Fibroblast of skin of right biceps (primary cell): ENCODE measurements around the gene INSL3.

ENCODE experiments used
- DNase-seq: peaks from one replicate; pipeline ENCODE4 v3.0.0-alpha.2; 2013

The INSL3 gene

DNA sequence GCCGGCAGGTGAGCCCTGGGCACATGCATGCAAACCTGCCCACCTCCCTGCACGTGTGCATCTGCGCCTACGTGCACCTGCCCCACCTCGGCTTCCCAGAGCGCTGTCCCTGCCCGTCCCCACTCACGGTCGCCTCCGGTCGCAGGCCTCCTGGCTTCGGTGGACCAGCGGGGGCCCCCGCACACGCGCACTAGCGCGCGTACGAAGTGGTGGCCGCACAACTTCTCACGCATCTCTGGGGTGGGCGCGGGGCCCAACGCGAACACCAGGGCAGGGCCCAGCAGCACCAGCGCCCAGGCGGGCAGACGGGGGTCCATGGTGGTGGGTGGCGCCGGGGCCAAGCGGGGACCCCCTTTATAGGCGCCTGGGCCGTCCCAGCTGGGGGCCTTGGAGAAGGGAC, at the start of gene INSL3:
Gene INSL3, minus strand, starts transcription at position 330 of the 400 bp plus-strand sequence. Its CDS starts 13 bp downstream, at position 317.
- DNase-seq: no peak

GRCh38 chr19:17869114-17869608, 47.8 kb upstream of the INSL3 start:
- DNase-seq: no peak

DNA sequence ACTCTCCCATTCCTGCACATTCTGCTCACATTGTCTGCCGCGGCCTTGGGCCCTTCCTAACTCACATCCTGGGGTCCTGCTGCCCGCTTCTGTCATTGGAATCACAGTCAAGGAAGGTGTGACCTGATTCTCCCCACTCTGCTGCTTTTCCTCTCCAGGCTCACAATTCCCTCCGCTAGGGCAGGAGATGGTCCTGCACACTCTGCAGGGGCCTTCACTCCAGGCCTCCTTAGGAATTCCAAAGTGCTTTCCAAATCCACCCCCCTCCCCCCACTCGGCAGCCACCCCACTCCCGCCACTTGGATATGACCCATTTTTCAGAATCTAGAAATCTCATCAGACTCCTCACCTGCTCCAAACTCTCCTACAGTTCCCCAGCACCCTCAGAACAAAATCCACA, 47.4 kb upstream of the INSL3 start:
- DNase-seq: no peak

DNA sequence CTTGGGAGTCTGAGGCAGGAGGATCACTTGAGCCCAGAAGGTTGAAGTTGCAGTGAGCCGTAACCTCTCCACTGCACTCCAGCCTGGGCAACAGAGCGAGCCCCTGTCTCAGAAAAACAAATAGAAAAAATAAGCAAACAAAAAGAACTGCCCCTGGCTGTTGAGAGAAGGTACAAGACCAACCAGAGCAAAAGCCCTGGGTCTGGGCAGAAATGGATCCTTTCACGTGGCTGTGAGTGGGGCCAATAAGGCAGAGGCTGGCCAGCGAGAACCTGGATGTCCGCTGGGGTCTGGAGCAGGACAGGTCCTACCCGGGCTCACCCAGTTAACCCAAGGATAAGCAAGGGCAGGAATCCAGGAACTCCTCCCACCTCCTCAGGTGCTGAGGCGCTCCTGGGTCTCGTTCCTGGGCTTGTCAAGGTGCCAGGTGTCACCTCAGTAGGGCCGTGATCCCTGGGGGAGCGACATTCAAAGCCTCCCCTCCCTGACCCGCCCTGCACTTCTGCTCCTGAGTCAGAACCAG, 45.7 kb upstream of the INSL3 start:
- DNase-seq: no peak

DNA sequence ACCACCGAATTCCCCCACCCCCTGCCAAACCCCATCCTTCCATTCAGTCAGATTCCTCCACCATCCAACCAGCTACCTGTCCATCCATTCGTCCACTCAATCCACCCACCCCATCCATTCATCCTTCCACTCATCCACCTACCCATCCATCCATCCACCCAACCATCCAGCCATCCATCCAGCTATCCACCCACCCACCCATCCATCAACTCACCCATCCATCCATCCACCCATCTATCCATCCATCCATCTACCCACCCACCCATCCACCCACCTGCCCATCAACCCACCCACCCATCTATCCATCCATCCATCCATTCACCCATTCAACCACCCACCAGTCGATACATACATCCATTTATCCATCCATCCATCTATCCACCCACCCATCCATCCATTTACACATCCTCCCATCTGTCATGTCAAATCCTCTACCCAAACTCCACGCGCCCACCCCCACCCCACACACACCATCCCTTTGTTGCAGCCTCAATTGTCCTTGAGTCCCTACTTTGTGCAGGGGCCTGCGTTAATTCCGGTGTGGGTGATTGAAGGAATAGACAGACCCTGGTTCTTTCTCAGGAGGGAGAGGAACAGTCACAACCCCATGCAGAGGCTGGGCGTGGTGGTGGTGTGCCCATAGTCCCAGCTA, 45.1 kb upstream of the INSL3 start:
- DNase-seq: no peak

GRCh38 chr19:17865364-17866311, 44.3 kb upstream of the INSL3 start:
- peak; percentile 31 for DNase-seq

DNA sequence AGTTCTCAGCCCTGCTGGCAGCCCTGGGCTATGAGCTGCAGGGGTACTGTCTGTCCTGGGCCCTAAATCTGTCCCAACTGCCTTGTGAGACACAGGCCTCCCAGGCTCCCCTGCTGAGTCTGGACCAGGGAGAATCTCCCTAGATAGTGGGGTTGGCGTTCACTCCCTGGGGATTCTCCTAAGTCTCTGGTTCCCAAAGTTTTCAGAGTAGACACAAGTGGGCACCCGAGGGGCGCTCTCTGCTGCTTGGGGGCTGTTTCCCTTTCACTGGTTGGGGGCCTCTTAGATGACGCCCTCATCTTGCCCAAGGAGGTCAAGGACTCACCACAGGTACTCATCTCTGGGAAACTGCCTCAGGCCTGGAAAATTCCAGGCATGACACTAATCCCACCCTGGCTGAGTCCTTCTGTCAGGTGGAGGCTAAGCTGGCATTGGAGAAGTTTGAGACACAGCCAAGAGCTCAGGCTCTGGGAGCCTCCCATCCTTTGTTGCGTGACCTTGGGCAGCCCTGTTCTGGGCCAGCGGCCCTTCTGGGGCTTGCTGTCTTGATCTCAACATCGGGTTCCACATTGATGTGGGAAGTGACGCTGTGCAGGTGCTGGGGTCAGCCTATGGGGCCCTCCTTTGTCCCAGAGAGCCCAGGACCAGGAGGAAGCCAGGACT, 42.3 kb upstream of the INSL3 start:
- DNase-seq: no peak

- no peak for DNase-seq
Measured at GRCh38 chr19:17862711-17863519, 41.6 kb upstream of the INSL3 start.

DNA sequence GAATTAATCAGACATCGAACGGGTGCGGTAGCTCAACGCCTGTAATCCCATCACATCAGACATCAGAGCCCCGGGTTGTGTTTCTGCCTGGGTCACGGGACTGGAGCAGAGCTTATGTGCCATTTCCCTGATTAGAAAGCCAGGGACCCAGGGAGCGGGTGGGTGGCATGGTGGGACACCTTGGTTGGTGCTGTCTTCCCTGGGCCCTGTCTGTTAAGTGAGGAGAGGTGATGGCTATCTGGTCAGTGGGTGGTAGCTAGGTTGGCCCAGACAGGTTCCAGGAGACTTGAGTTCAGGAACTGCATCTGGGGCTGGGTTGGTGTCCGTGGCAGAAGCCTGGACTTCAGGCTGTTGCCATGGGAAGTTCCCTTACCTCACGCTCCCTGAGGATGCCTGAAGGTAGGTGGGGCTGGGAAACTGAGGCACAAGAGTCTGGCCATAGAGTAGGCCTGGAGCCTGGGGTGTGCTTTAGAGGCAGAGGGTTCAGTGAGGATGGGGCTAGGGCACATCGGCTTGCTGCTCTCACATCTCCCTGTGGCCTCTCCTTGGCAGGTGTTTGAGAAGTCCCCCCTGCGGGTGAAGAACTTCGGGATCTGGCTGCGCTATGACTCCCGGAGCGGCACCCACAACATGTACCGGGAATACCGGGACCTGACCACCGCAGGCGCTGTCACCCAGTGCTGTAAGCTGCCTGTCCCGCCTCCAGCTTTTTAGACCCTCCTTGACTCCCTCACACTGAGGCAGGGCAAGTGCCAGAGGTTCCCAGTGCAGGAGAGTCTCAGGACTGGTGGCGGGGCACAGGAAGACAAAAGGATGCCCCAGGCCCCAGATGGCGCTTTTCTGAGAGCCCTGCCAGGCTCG, 40.5 kb upstream of the INSL3 start:
- DNase-seq: no peak

DNA sequence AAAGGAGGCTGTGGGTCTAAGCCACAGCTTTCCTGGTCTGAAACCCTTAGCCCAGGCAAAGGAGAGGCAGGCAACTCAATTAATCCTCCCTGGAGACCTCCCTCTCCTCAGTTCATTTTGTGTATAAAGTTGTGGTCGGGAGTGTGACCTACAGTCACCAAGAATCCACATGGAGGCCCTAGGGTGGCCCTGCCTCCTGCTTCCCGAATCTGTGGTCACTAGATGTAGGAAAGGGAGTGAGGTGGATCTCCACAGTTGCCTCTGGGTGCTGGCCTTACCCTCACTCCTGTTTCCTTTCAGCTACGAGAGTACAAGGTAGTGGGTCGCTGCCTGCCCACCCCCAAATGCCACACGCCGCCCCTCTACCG, 39.7 kb upstream of the INSL3 start:
- no peak for DNase-seq

- DNase-seq: no peak
Measured at GRCh38 chr19:17860331-17860992, 39.1 kb upstream of the INSL3 start.

DNA sequence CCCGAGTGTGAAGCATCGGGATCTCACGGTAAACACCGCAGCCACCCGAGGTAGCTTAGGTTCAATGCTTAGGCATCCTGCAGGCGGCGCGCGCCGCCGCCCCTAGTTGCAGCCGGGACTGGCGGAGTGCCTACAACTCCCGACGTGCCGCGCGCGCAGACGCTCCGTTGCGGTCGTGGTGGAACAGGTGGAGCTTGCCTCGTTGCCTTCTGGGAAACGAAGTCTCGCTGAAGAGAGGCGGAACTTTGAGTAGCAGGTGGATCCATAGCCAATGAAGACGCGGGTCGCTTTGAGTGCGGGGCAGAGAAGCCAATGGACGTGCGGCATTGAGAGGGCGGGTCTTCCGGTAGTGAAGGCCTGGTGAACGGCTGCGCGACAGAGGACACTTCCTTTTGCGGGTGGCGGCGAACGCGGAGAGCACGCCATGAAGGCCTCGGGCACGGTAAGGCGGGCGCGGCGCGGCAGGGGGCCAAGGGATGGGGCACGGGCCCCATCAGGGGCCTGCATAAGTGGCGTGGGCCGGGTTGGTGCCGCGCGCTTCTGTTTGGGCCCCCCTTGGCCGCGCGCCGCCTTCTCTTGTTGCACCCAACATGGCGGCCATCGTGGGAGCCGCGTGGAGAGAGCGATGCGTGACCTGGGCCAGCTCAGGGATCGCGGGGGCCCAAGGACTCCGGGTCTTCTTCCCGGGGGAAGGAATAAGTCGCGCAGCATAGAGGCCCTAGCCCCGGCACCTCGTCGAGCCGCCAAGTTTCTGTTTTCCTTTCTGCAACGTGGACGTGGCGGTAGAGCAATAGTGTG, 38.4 kb upstream of the INSL3 start, which contains the start of gene RPL18A:
Gene RPL18A, plus strand, starts transcription at position 378 of the 798 bp plus-strand sequence. Its CDS starts 47 bp downstream, at position 425.
- DNase-seq: peak; percentile 100

GRCh38 chr19:17855280-17856152, 34.2 kb upstream of the INSL3 start:
- peak; percentile 62 for DNase-seq

GRCh38 chr19:17854061-17854460, 32.7 kb upstream of the INSL3 start:
- no peak for DNase-seq

DNA sequence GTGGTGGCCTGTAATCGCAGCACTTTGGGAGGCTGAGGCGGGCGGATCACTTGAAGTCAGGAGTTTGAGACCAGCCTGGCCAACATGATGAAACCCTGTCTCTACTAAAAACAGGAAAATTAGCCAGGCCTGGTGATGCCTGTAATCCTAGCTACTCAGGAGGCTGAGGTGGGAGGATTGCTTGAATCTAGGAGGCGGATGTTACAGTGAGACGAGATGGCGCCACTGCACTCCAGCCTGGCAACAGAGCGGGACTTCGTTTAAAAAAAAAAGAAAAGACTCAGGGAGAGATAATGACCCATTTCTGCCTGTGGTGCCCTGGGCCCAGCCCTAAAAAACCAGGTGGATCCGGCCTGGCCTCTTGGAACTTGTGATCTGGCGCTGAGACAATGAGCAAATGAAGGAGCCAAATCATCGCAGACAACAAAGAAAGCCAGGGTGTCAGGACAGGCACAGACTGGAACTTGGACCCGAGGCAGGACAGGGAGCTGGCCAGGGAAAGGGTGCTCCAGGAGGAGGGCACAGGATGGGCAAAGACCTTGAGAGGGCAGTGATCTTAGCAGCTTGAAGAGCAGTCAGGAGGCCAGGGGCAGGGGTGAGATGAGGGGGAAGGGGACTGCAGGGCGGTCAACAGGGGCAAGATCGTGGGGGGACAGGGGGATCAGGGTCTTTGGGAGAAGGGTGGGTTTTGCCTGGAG, 27.4 kb upstream of the INSL3 start:
- no peak for DNase-seq

- DNase-seq: peak; percentile 83
Measured at GRCh38 chr19:17847538-17848366, 26.4 kb upstream of the INSL3 start, which contains the start of gene JAK3. Gene JAK3, minus strand, starts transcription at chr19:17847982. Its CDS starts 3,565 bp downstream, at chr19:17844417.

DNA sequence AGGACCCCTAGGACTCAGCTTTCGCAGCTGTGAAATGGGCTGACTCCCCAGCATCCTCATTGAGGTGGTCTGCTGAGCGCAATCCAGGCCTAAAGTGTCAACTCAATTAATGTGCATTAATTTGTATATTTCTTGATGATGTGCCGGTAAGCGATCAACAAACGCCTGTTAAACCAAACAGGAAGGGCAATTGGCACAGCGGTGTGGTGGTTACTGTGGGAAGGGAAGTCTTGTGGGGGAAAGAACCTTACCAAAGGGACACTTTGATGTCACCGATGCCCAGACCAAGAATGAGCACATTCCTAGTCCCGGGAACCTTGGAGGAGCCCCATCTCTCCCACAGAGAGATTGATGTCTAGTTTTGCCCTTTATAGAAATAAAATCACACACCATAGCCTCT, 24.8 kb upstream of the INSL3 start:
- no peak for DNase-seq
